GM19467 (cell line): Measurements from ENCODE around the gene PGRMC2.

Experiments
- ATAC-seq: cut with Tn5 transposase; IDR thresholded peaks from one replicate; pipeline ENCODE4 v1.9.1; 2021; ENCODE audit warnings: mild to moderate bottlenecking, moderate library complexity; ENCODE audit not compliant: unreplicated experiment

PGRMC2 gene

DNA sequence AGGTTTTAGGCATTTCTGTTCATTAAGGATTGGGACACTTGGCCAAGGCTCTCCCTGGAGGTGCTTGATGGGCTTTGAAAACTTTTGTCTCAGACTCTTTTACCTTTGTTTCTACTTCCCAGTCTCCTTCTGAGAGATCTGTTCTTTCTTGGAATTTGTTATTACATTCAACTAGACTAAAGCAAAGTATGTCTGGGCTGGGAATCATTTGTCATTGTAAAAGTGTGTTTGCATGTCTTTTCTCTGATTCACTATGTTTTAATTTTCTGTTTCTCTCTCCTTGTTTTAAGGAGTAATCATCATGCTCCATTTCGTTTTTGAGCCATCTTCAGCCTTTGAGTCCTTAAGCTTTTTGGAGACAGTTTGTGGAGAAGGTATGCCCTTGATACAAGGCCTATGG lies 12.2 kb upstream of the PGRMC2 start:
- ATAC-seq, result no peak

DNA sequence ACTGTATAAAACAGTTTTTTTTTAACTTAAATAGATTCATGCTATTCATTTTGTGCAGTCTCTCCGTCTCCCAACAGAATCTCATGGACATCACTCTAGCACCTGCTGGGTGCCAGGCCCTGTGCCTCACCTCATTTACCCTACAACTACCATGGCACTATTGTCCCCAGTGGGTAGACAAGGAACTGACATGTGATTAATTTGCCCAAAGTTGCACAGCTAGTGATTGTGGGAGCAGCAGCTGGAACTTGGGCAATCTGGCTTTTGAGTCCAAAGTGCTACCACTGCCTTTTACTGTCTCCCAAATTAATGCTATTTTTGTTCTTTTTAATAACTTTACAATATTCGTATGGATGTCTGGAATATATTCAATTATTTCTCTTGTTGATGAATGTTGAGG lies 11.2 kb upstream of the PGRMC2 start:
- ATAC-seq, result no peak

DNA sequence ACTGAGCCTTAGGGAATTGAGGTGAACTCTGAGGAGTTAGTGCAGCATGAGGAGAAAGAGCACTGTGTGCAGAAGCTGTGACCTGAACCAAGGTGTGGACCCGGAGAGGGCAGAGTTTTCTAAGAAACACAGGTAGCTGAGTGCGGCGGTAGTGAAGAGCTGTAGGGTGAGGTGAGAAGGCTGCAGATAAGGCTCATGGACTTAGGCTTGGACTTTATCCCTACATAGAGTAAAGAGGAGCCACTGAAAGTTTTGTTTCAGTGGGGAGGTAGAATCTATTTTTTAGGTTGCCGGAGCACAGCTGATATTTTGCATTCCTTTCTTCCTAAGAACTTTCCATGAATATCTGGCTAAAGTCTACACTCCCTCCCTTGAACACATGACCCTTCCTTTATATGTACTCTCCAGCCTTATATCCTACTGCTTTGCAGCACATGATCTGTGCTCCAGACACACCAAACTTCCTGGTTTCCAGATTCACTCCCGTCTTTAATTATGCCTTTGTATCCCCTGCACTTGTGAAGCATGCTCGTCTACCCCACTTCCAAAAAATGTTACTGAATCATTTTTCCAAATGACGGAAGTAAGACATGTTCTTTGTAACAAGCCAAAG lies 10.6 kb upstream of the PGRMC2 start:
- no peak for ATAC-seq

DNA sequence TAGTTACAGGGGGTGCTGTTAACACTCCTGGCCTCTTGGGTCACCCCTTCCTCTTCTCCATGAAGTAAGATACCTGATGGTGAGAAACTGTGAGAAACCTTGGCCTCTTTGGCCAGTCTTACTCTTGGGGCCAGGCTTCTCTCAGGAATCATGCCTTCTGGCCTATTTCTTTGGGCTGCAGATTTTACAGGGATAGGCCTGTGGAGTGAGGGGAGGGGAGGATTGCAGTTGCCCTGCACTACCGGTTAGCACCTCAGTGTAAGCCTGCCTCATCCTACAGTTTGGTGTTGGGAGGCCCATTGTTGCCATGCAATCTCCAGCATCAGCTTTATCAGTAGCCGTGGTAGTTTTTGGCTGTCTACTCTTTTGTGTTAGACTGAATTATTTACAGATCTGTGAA lies 7.6 kb upstream of the PGRMC2 start:
- ATAC-seq, result no peak

DNA sequence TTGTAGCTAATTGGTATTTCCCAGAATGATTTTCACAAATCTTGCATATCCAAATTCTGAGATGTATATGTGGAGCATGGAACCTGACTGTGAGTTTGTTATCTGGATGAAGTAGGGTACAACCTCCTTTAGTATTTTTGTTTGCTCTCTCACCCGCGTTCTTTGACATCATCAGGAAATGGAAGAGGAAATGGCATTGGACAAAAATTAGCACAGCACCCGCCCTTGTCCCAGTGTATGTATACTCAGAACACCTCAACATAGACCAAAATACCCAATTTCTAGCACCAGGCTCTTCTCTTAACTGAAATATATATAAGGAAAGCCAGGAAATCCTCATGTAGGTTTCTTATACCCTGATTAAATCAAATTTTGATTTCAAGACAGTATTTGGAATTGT lies 6.9 kb upstream of the PGRMC2 start:
- no peak for ATAC-seq

DNA sequence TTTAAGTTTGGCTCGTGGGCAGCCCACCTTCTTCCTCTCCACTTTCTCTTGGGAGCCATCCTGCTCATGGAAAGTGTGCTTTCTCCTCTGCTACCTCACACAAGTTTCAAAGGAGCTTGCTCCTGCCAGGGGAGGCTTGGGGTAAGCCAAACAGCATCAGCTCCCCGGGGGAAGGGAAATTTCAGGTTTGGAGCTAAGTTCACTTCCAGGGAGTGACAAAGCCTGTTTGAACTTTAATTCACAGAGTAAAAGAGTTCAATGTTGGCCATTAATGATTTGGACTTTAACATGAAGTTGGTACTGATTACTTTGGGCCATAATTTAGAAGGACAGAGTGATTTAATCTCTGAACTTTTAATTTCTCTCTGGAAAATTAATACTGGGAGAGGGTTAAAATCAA lies 4.7 kb upstream of the PGRMC2 start:
- no peak for ATAC-seq

DNA sequence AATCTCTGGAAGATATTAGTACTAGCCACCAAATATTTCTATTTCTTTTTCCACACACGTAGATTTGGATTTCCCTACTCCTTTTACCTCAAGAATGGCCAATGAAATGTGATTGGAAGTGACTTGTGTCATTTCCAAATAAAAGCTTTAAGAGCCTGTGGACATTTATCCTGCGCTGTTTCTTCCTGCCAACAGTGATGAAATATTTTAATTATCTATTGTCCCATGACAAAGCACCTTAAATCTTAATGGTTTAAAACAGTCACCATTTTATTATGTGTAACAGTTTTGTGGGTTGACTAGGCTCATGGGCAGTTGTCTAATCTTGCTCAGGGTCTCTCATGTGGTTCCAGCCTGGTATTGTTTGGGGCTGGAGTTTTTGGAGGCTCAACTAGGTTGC lies 3.5 kb upstream of the PGRMC2 start:
- ATAC-seq, result no peak

DNA sequence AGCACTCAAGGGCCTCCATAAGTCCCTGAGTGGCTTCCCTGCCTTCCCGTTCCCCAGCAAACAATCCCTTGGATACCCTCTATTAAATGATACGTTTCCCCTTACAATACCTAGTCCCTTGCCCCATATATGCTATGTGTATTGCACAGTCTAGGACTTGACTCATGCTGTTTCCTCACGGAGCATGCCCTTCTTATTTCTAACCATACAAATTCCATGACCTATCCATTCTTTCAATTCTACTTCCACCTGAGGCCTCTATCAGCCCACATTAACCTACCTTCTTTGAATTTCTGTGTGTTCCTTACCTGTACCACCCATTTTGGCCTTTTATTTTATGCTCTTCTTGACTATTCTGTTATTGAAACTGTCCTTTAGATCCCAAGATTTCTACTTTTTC lies 2.9 kb upstream of the PGRMC2 start:
- no peak for ATAC-seq

DNA sequence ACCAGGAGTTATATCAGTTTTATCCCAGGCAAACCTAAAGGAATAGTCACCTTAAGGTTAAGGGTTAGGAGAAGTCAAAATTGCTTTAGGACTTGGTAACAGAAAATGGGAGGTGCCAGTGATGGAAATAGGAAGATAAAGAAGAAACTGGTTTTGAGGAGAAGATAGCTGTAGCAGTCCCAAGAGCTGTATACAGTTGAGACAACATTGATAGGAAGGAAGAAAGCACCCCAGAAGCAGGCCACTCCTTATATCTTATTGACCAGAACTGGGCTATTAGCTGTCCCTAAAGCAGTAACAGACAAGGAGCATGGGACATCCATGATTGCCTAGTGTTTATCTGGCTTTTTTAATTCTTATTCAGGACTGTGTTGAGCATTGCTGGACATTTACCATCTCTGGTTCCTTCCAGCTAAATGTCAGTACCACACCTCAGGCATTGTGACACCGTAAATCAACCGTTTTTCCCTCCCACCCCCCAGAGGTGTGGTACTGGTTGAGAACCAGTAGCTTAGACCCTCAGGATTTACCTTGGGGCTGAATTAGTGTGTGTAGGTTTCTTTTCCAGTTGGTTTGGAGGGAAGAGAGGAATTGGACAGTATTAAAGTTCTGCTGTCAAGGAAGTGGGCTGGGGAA lies 2.0 kb upstream of the PGRMC2 start:
- no peak for ATAC-seq

DNA sequence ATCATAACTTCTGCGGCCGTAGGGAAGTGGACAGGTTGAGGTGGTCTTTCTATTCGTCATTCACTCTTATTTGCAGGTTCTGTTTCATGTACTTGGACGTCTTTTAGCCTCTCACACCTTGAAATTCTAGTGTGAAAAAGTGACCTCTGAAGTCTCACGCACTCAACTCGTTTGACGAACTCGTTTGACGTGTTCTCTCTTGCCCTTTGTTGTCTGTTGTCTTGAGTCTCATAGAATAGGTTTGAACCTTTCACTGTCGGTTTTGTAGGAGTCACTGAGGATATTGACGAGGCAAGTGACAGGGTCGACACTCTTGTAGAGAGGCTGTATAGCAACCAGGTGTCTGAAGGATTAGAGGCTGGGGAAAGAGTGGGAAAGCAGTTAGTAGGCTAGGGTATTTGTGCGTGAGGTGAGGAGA lies 1.1 kb upstream of the PGRMC2 start:
- no peak for ATAC-seq

DNA sequence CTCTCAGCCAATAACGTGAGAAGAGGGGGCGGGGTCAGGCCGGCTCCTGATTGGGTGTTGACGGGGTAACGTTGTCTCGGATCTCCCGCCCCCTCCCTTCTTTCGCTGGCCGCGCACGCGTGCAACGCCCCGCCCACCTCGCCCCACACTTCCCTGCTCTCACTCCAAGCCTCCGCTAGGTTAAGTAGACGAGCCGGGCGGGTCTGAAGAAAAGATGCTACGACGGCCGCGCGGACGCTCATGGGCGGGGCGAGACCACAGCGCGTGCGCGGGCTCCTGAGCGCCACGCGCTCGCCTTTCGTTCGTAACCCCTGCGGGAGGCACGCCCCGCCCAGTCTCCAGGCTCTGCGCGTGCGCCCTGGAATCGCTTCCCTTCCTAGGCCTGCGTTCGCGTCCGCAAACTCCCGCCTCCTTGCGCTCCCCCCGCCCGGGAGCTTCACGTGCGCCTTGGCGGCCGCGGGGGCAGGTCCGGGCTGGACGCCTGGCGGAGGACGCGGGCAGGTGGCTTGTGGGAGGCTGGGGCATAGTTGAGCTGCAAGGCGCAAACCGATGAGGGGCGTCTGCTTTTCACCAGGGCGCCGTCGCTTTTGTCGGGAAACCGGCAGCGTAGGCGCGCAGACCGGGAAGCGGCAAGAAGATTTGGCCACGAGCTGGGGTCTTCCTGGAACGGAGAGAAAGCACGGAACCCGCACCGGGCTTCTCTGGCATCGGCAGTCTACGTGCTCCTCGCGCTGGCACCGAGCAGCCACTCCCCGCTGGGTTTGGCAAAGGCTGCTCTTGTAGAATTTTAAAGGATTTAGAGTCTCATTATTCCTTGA lies 467 bp upstream of the PGRMC2 start:
- peak; percentile 78 for ATAC-seq

DNA sequence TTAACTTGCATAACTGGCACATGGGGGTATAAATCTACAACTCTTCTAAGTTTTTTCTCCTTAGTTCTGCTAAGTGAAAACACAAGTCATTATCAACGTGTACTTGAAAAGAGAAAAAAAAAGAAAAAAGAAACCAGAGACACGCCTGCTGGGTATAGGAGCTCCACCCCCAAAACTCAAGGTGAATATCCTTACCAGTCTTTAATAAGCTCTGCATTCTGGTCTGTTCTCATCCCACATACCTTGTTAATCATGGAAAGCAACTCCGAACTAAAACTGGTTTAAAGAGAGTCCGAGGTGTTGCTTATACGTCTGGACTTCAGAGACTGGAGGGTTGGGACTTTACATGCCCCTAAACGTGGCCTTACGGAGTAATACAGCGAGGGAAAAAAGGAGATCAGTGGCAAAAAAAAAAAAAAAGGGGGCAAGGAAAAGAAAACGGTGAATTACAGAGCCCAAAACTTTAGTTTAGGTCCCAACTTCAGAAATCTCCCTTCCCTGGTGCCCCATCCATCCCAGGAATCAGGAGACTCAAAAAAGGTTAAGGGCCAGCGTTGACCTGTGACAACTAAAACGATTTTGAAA lies 1.0 kb downstream of the PGRMC2 start:
- peak; percentile 20 for ATAC-seq

DNA sequence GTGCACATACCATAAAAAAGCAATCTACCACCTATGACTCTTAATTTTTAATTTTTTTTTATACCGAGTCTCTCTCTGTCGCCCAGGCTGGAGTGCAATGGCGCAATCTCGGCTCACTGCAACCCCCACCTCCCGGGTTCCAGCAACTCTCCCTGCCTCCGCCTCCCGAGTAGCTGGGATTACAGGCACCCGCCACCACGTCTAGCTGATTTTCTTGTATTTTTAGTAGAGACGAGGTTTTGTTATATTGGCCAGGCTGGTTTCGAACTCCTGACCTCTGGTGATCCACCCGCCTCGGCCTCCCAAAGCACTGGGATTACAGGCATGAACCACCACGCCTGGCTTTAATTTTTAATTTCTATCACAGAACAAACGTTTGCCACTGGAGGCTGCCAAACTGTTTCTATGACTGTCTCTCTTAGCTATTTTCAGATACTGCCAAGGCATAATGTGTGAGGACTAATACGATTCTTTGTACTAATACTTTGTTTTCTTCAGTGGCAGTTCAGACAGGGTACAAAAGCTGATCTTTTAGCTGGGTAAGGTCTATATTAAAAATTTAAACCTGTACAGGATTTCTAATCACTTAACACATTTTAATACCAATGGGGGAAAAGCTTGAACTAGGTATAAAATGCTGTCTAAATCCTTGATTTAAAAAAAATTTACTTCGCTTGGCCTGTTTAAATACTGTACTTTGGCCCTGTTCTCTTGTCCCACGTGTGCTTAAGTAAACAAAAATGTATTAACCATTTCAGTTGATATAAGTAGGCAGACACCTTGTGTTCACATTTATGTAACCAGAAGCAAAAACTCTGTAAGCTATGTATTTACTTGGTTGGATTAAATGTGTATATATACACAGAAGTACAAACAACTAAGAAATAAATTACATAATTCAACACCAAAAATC lies 2.3 kb downstream of the PGRMC2 start:
- ATAC-seq, result no peak

DNA sequence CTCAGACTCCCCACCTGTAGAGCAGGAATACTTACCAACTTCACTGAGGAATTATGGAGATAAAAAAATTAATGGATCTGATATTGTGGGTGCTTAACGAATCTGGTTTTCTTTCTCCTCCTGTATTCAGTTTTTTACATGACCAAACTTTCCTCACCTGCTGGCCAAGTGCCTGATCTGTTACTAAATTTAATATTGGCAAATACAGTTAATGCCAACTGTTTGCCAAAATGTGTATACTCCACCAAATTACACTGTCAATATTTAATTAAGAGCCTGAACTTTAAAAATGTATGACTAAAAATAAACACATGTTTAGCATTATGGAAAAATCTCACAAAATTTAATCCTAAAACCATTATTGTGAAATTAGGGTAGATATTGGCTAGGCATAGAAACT lies 3.3 kb downstream of the PGRMC2 start:
- no peak for ATAC-seq

DNA sequence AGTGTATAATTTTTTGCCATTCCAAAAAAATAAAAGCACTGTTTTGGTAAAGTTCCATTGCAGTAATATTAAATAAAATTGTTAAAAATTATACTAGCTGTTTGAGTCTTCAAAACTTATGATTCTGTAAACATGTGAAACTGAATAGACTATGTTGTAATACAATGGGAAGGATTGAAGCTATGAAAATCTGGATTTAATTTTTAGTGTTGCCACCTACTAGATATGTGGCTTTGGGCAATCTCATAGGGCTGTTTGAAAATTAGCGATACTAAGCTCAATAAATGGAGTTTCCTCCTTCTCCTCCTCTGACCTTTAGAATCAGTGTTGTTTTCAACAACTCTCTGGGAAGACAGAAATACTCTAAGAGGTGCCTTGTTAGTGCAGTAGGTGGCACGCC lies 4.5 kb downstream of the PGRMC2 start:
- no peak for ATAC-seq

DNA sequence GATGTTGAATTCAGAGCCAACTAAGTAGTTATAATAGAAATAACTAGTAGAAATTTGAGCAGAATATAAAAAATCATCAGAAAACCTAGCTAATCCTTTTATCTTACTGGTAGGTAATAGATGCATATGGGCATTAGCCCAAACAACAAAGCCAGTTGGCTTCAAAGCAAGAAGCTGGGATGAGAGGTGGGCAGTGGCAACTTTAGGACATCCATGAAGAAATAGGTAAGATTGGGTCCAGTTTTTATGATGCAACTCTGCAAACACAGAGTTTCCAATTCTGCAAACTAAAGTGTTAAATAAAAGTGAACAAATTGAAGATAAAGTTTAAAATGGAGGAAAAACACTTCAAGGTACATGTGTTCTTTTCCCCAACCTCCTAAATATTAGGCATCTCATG lies 5.1 kb downstream of the PGRMC2 start:
- no peak for ATAC-seq

DNA sequence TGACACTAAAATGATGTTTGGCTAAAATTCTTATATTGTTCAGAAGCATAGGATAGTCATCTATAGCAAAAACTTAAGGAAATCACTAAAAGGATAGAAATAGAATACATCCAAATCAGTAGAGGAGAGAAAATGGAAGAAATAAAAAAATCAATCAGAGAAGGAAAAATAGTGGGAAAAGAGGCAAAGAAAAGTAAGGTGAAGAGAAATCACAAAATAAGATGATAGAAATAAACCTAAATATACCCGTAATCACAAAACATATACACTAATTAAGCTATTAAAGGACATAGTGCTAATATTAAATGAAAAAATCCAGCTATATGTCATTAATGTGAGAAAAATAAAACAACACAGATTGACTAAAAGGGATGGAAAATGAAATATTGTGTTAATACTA lies 6.3 kb downstream of the PGRMC2 start:
- ATAC-seq, result no peak

DNA sequence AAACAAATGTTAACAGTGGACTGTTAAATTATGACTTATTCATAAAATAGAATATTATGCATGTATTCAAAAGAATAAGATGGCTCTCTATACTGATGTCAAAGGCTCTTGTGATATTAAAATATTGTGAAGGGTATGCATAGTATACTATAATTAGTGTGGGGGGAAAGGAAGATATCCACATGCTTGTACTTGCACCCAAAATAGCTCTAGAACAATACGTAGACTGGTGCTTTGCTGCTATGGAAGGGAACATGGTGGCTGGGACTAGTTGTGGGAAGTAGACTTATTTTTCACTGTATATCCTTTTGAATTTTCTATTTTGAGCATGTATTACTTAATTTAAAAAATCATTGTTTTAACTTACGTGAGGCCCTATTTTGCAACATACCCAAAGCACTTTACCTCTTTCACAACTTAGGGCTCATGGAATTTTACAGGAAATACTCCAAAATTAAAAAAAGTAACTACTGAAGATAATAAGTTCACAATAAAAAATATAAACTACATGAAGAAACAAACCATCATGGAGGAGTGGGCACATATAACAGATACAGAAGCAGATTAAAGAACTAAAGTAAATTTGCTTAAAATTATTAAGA lies 7.9 kb downstream of the PGRMC2 start:
- ATAC-seq, result no peak

DNA sequence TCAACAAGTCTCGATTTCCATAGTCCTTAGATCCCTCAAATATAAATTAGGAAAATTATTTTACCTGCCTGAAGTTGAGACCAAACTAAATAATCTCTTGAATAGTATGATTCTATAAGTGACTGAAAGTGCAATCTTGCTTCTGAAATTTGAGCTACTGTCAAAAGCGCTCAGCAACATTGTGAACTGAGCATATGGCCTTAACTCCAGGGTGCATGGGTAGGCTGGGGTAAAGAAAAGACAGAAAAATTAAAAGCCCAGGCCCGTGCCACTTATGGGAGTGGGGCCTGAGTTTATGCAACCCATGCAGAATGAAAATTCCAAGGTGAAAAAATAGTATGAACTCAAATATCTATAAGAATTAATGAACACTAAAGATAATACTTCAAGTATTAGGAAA lies 9.8 kb downstream of the PGRMC2 start:
- ATAC-seq, result no peak

DNA sequence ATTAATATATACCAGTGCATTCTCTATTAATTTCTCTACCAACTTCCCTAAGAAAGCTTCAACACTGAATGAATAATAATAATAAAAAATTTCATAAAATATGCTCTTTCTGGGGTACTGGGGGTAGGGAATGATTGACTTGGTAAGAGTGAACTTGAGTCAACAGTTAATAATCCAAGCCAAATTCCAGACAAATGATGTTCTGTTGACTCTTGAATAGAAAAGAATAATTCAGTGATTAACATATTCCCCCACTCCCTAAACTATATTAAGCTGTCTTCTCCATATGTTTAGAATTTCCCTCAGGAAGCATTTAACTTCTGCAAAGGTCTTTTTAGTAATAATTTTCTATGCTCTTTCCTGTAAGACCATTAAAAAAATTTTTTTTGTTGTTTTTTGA lies 12.3 kb downstream of the PGRMC2 start:
- no peak for ATAC-seq

DNA sequence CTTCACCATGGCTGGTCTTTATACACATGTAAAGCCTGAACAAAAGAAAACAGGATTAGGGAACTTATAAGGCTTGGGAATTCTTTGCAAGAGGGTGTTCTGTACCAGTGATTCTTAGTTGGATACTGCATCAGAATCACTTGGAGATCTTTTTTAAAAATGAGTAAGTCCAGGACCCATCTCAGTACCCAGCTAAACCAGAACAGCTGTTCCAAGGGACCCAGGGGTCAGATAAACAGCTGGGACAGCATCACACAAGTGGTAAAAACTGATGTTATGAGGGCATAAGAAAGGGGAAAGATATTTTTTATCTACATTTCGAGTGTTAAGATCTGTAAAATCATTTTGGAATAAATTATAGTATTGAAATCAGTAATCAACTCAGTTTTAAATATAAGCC lies 16.1 kb downstream of the PGRMC2 start:
- no peak for ATAC-seq
